ENCODE data around the gene PMF1.
A peak's percentile ranks its signal among the peaks of the same experiment; 100 is the strongest.
"Not testable (repeated sequence)": the region's sequence is repeated elsewhere in the genome, so short reads cannot be mapped to it uniquely, and the experiment has no call there.

Gene PMF1

GRCh38 chr1:156212833-156213643 is at the start of gene PMF1:
Gene PMF1 (plus strand): TSS chr1:156213007. CDS start chr1:156213016, 9 bp downstream.
- peak; percentile 90 to 91 for DNase-seq (ENCODE audit: low read depth in 2 of 2, low spot score in 1 of 2)

- DNase-seq (ENCODE audit: low read depth in 2 of 2, low spot score in 1 of 2) = no peak
These were observed 49.1 kb upstream of the PMF1 start for GRCh38 chr1:156163712-156164111.

- DNase-seq (ENCODE audit: low read depth in 2 of 2, low spot score in 1 of 2) = no peak
These were observed 48.5 kb upstream of the PMF1 start for GRCh38 chr1:156164125-156164831.

GRCh38 chr1:156165083-156165482 is 47.7 kb upstream of the PMF1 start:
- no peak for DNase-seq (ENCODE audit: low read depth in 2 of 2, low spot score in 1 of 2)

- no peak for DNase-seq (ENCODE audit: low read depth in 2 of 2, low spot score in 1 of 2)
These were observed 45.3 kb upstream of the PMF1 start for GRCh38 chr1:156167536-156167935.

GRCh38 chr1:156172696-156173470 is 39.9 kb upstream of the PMF1 start:
- no peak for DNase-seq (ENCODE audit: low read depth in 2 of 2, low spot score in 1 of 2)

- DNase-seq (ENCODE audit: low read depth in 2 of 2, low spot score in 1 of 2) = no peak
These were observed 36.1 kb upstream of the PMF1 start for GRCh38 chr1:156176610-156177210.

GRCh38 chr1:156177919-156178654 is 34.7 kb upstream of the PMF1 start:
- DNase-seq (ENCODE audit: low read depth in 2 of 2, low spot score in 1 of 2) = no peak

- no peak for DNase-seq (ENCODE audit: low read depth in 2 of 2, low spot score in 1 of 2)
These were observed 32.3 kb upstream of the PMF1 start for GRCh38 chr1:156180471-156180870.

GRCh38 chr1:156181391-156181924 is 31.3 kb upstream of the PMF1 start:
- DNase-seq (ENCODE audit: low read depth in 2 of 2, low spot score in 1 of 2) = not testable (repeated sequence)

GRCh38 chr1:156182010-156182779 is 30.6 kb upstream of the PMF1 start:
- DNase-seq (ENCODE audit: low read depth in 2 of 2, low spot score in 1 of 2) = not testable (repeated sequence)

GRCh38 chr1:156186347-156187177 is 26.2 kb upstream of the PMF1 start:
- not testable (repeated sequence) for DNase-seq (ENCODE audit: low read depth in 2 of 2, low spot score in 1 of 2)

GRCh38 chr1:156190265-156190664 is 22.5 kb upstream of the PMF1 start:
- not testable (repeated sequence) for DNase-seq (ENCODE audit: low read depth in 2 of 2, low spot score in 1 of 2)

GRCh38 chr1:156191292-156191964 is 21.4 kb upstream of the PMF1 start:
- no peak for DNase-seq (ENCODE audit: low read depth in 2 of 2, low spot score in 1 of 2)

- no peak for DNase-seq (ENCODE audit: low read depth in 2 of 2, low spot score in 1 of 2)
These were observed 19.7 kb upstream of the PMF1 start for GRCh38 chr1:156193208-156193487.

- DNase-seq (ENCODE audit: low read depth in 2 of 2, low spot score in 1 of 2) = peak; percentile 85 to 94
These were observed 19.1 kb upstream of the PMF1 start, which contains the start of gene SLC25A44 for GRCh38 chr1:156193488-156194299. Gene SLC25A44 (plus strand): TSS chr1:156194104. CDS start chr1:156199848, 5,744 bp downstream.

- no peak for DNase-seq (ENCODE audit: low read depth in 2 of 2, low spot score in 1 of 2)
These were observed 18.5 kb upstream of the PMF1 start for GRCh38 chr1:156194300-156194652.
